Mesothelial cell of epicardium (in vitro differentiated cells): ENCODE data around the gene SERINC1. TPM values are rescaled to one million over a fixed set of nuclear protein-coding genes. Genes with fewer than 3 reads are reported as not detected.

Experiments used
- DNase-seq, 2 experiments: peaks; one replicate each; pipeline ENCODE4 v3.0.0; 2021; ENCODE audit warnings: low spot score in 2 of 2; ENCODE audit not compliant: unreplicated experiment in 2 of 2
- H3K27ac Mint-ChIP-seq: 2 replicates; pipeline ENCODE4 v1.8.0; 2021; ENCODE audit warnings: mixed read lengths
- H3K27me3 Mint-ChIP-seq: 2 replicates; pipeline ENCODE4 v1.8.0; 2021; ENCODE audit warnings: low read depth, mixed read lengths
- H3K36me3 Mint-ChIP-seq: 2 replicates; pipeline ENCODE4 v1.8.0; 2021; ENCODE audit warnings: mixed read lengths
- H3K4me1 Mint-ChIP-seq: 2 replicates; pipeline ENCODE4 v1.8.0; 2021; ENCODE audit warnings: mixed read lengths
- H3K4me3 Mint-ChIP-seq: 2 replicates; pipeline ENCODE4 v1.8.0; 2021; ENCODE audit warnings: mild to moderate bottlenecking, moderate library complexity, mixed read lengths
- H3K9me3 Mint-ChIP-seq: 2 replicates; pipeline ENCODE4 v1.8.0; 2021; ENCODE audit warnings: mixed read lengths
- total RNA-seq: library from RNA; stranded (reverse); gene quantifications from 3 replicates; pipeline ENCODE4 v1.2.1, GENCODE V29; 2021
- TF ChIP-seq, protein P1 (sequence below): fragments of 200-600 bp; sonication (generic); IDR thresholded peaks from one replicate; pipeline ENCODE4 v1.5.0; 2021; ENCODE audit warnings: antibody characterized with exemption; ENCODE audit not compliant: unreplicated experiment

The SERINC1 gene
- total RNA-seq, 1 donor from 2014 or later, result 99.5 TPM

GRCh38 chr6:122407712-122408111 lies 63.9 kb downstream of the SERINC1 start:
- H3K9me3 Mint-ChIP-seq, result peaks cover 11% of the 10 kb centered on the region
- no peak for DNase-seq
- no peak overlapping the region for H3K4me3 Mint-ChIP-seq
- H3K4me1 Mint-ChIP-seq, result peaks cover 29% of the 10 kb centered on the region
- H3K36me3 Mint-ChIP-seq, result peaks cover 21% of the 10 kb centered on the region
- no peaks in the 10 kb centered on the region for H3K27me3 Mint-ChIP-seq
- TF ChIP-seq, protein P1, sequence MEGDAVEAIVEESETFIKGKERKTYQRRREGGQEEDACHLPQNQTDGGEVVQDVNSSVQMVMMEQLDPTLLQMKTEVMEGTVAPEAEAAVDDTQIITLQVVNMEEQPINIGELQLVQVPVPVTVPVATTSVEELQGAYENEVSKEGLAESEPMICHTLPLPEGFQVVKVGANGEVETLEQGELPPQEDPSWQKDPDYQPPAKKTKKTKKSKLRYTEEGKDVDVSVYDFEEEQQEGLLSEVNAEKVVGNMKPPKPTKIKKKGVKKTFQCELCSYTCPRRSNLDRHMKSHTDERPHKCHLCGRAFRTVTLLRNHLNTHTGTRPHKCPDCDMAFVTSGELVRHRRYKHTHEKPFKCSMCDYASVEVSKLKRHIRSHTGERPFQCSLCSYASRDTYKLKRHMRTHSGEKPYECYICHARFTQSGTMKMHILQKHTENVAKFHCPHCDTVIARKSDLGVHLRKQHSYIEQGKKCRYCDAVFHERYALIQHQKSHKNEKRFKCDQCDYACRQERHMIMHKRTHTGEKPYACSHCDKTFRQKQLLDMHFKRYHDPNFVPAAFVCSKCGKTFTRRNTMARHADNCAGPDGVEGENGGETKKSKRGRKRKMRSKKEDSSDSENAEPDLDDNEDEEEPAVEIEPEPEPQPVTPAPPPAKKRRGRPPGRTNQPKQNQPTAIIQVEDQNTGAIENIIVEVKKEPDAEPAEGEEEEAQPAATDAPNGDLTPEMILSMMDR, result no peak
- H3K27ac Mint-ChIP-seq, result no peak overlapping the region

- TF ChIP-seq, protein P1, result no peak
- H3K27ac Mint-ChIP-seq, result no peak overlapping the region
- H3K4me1 Mint-ChIP-seq, result peaks cover 40% of the 10 kb centered on the region
- DNase-seq, result no peak
- no peaks in the 10 kb centered on the region for H3K27me3 Mint-ChIP-seq
- H3K4me3 Mint-ChIP-seq, result no peak overlapping the region
- peaks cover 14% of the 10 kb centered on the region for H3K36me3 Mint-ChIP-seq
- H3K9me3 Mint-ChIP-seq, result peaks cover 11% of the 10 kb centered on the region
These were observed 65.4 kb downstream of the SERINC1 start for GRCh38 chr6:122406187-122406586.

GRCh38 chr6:122405417-122405816 lies 66.2 kb downstream of the SERINC1 start:
- Mint-ChIP-seq H3K4me1 (peaks cover 47% of the 10 kb centered on the region), H3K36me3 (peaks cover 14% of the 10 kb centered on the region), H3K27me3 (no peaks in the 10 kb centered on the region), H3K4me3 (no peak overlapping the region), H3K27ac (no peak overlapping the region), H3K9me3 (peaks cover 11% of the 10 kb centered on the region)
- DNase-seq, result no peak
- TF ChIP-seq, protein P1, result no peak

DNA sequence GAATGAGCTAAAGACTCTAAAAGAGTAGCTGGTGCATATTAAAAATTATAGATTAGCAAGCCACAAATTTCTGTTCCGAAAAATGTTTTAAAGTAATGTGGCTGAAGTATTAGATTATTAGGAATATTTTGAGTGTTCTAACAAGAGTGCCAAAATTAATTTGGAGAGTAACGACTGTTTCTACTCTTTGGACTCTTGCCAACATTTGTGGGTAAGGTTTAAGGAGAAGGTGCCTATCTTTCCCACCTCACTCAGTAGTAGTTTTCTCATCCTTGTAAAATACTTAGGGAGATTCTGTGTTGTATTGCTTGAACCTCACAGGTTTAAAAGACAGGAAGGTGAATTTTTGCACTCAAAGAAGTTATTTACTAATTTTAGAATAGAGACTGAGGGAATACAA lies 67.2 kb downstream of the SERINC1 start:
- TF ChIP-seq, protein P1, result no peak
- Mint-ChIP-seq H3K4me3 (no peak overlapping the region), H3K36me3 (peaks cover 14% of the 10 kb centered on the region), H3K4me1 (peaks cover 44% of the 10 kb centered on the region), H3K9me3 (peaks cover 11% of the 10 kb centered on the region), H3K27ac (no peak overlapping the region), H3K27me3 (no peaks in the 10 kb centered on the region)
- DNase-seq, result no peak

- Mint-ChIP-seq H3K4me3 (peak overlapping the region; percentile 97), H3K27ac (peak overlapping the region; percentile 6), H3K36me3 (peaks cover 2% of the 10 kb centered on the region), H3K4me1 (peaks cover 35% of the 10 kb centered on the region), H3K27me3 (no peaks in the 10 kb centered on the region), H3K9me3 (peaks cover 3% of the 10 kb centered on the region)
- TF ChIP-seq, protein P1, result no peak
- no peak for DNase-seq
These were observed 70.5 kb downstream of the SERINC1 start for GRCh38 chr6:122401104-122401503.
